Measurements from ENCODE around the gene ARHGAP15.
"Not testable (repeated sequence)": the region's sequence is repeated elsewhere in the genome, so short reads cannot be mapped to it uniquely, and the experiment has no call there.

The ARHGAP15 gene

GRCh38 chr2:143128681-143129580 lies at the start of gene ARHGAP15:
ARHGAP15 (plus strand) TSS chr2:143129419.
- peaks cover 5% of the 10 kb centered on the region for H3K36me3 Mint-ChIP-seq
- H3K27me3 Mint-ChIP-seq, result no peaks in the 10 kb centered on the region
- H3K4me3 Mint-ChIP-seq, result peak within 1 kb of the TSS; percentile 84
- H3K9me3 Mint-ChIP-seq, result peaks cover under 1% of the 10 kb centered on the region
- peaks cover 27% of the 10 kb centered on the region for H3K4me1 Mint-ChIP-seq
- H3K27ac Mint-ChIP-seq, result peak within 1 kb of the TSS; percentile 97
- ATAC-seq (ENCODE audit: low read depth) (peak; percentile 91), DNase-seq (ENCODE audit: low spot score in 2 of 2) (peak; percentile 58 to 63)

- no peak overlapping the region for H3K4me3 Mint-ChIP-seq
These were observed 47.6 kb upstream of the ARHGAP15 start for GRCh38 chr2:143081616-143082015.

GRCh38 chr2:143083636-143084035 lies 45.6 kb upstream of the ARHGAP15 start:
- no peak overlapping the region for H3K27ac Mint-ChIP-seq
- H3K9me3 Mint-ChIP-seq, result no peaks in the 10 kb centered on the region
- DNase-seq (ENCODE audit: low spot score in 2 of 2) (no peak), ATAC-seq (ENCODE audit: low read depth) (peak; percentile 64)
- H3K27me3 Mint-ChIP-seq, result no peaks in the 10 kb centered on the region
- H3K4me3 Mint-ChIP-seq, result no peak overlapping the region
- H3K4me1 Mint-ChIP-seq, result no peaks in the 10 kb centered on the region
- no peaks in the 10 kb centered on the region for H3K36me3 Mint-ChIP-seq

More at GRCh38 chr2:143081616-143082015, 47.6 kb upstream of the ARHGAP15 start:
- H3K9me3 Mint-ChIP-seq, result no peaks in the 10 kb centered on the region
- DNase-seq (ENCODE audit: low spot score in 2 of 2) (no peak), ATAC-seq (ENCODE audit: low read depth) (no peak)
- no peak overlapping the region for H3K27ac Mint-ChIP-seq
- no peaks in the 10 kb centered on the region for H3K36me3 Mint-ChIP-seq
- no peaks in the 10 kb centered on the region for H3K27me3 Mint-ChIP-seq
- H3K4me1 Mint-ChIP-seq, result no peaks in the 10 kb centered on the region

GRCh38 chr2:143084462-143084861 lies 44.8 kb upstream of the ARHGAP15 start:
- no peak for ATAC-seq (ENCODE audit: low read depth)
- no peaks in the 10 kb centered on the region for H3K36me3 Mint-ChIP-seq
- no peaks in the 10 kb centered on the region for H3K27me3 Mint-ChIP-seq

GRCh38 chr2:143085125-143085784 lies 44.0 kb upstream of the ARHGAP15 start:
- DNase-seq (ENCODE audit: low spot score in 2 of 2) (no peak), ATAC-seq (ENCODE audit: low read depth) (no peak)
- no peaks in the 10 kb centered on the region for H3K9me3 Mint-ChIP-seq
- H3K27ac Mint-ChIP-seq, result no peak overlapping the region
- H3K36me3 Mint-ChIP-seq, result no peaks in the 10 kb centered on the region
- no peaks in the 10 kb centered on the region for H3K4me1 Mint-ChIP-seq
- no peaks in the 10 kb centered on the region for H3K27me3 Mint-ChIP-seq
- no peak overlapping the region for H3K4me3 Mint-ChIP-seq

More at GRCh38 chr2:143084462-143084861, 44.8 kb upstream of the ARHGAP15 start:
- no peak for DNase-seq (ENCODE audit: low spot score in 2 of 2)
- Mint-ChIP-seq H3K4me1 (no peaks in the 10 kb centered on the region), H3K9me3 (no peaks in the 10 kb centered on the region), H3K4me3 (no peak overlapping the region), H3K27ac (no peak overlapping the region)

- no peak overlapping the region for H3K4me3 Mint-ChIP-seq
- H3K27me3 Mint-ChIP-seq, result no peaks in the 10 kb centered on the region
- ATAC-seq (ENCODE audit: low read depth) (no peak), DNase-seq (ENCODE audit: low spot score in 2 of 2) (no peak)
- no peaks in the 10 kb centered on the region for H3K4me1 Mint-ChIP-seq
- no peak overlapping the region for H3K27ac Mint-ChIP-seq
- H3K36me3 Mint-ChIP-seq, result no peaks in the 10 kb centered on the region
- H3K9me3 Mint-ChIP-seq, result no peaks in the 10 kb centered on the region
These were observed 42.2 kb upstream of the ARHGAP15 start for GRCh38 chr2:143087033-143087432.

- Mint-ChIP-seq H3K36me3 (no peaks in the 10 kb centered on the region), H3K4me1 (no peaks in the 10 kb centered on the region), H3K27ac (no peak overlapping the region), H3K27me3 (no peaks in the 10 kb centered on the region), H3K4me3 (no peak overlapping the region), H3K9me3 (no peaks in the 10 kb centered on the region)
- DNase-seq (ENCODE audit: low spot score in 2 of 2) (no peak), ATAC-seq (ENCODE audit: low read depth) (no peak)
These were observed 40.8 kb upstream of the ARHGAP15 start for GRCh38 chr2:143088388-143088787.

GRCh38 chr2:143089520-143089919 lies 39.7 kb upstream of the ARHGAP15 start:
- not testable (repeated sequence) for ATAC-seq (ENCODE audit: low read depth); H3K9me3 Mint-ChIP-seq; H3K36me3 Mint-ChIP-seq; H3K27ac Mint-ChIP-seq; DNase-seq (ENCODE audit: low spot score in 2 of 2); H3K4me1 Mint-ChIP-seq; H3K27me3 Mint-ChIP-seq; H3K4me3 Mint-ChIP-seq

- H3K9me3 Mint-ChIP-seq, result no peaks in the 10 kb centered on the region
- peak; percentile 91 for ATAC-seq (ENCODE audit: low read depth)
- H3K4me3 Mint-ChIP-seq, result no peak overlapping the region
These were observed 18.3 kb upstream of the ARHGAP15 start for GRCh38 chr2:143110758-143111428.

GRCh38 chr2:143117225-143117624 lies 12.0 kb upstream of the ARHGAP15 start:
- peaks cover 2% of the 10 kb centered on the region for H3K36me3 Mint-ChIP-seq
- H3K4me3 Mint-ChIP-seq, result no peak overlapping the region
- H3K4me1 Mint-ChIP-seq, result peaks cover 17% of the 10 kb centered on the region
- no peaks in the 10 kb centered on the region for H3K27me3 Mint-ChIP-seq
- no peak overlapping the region for H3K27ac Mint-ChIP-seq
- H3K9me3 Mint-ChIP-seq, result peaks cover 5% of the 10 kb centered on the region
- ATAC-seq (ENCODE audit: low read depth) (no peak), DNase-seq (ENCODE audit: low spot score in 2 of 2) (no peak)

More at GRCh38 chr2:143110758-143111428, 18.3 kb upstream of the ARHGAP15 start:
- DNase-seq (ENCODE audit: low spot score in 2 of 2), result peak; percentile 57 to 64
- peaks cover 9% of the 10 kb centered on the region for H3K4me1 Mint-ChIP-seq
- H3K36me3 Mint-ChIP-seq, result no peaks in the 10 kb centered on the region
- H3K27ac Mint-ChIP-seq, result peak overlapping the region; percentile 58
- no peaks in the 10 kb centered on the region for H3K27me3 Mint-ChIP-seq

- no peak overlapping the region for H3K27ac Mint-ChIP-seq
- ATAC-seq (ENCODE audit: low read depth), result peak; percentile 54
These were observed 8.1 kb upstream of the ARHGAP15 start for GRCh38 chr2:143121079-143121478.

GRCh38 chr2:143121957-143122356 lies 7.3 kb upstream of the ARHGAP15 start:
- peaks cover 25% of the 10 kb centered on the region for H3K4me1 Mint-ChIP-seq
- DNase-seq (ENCODE audit: low spot score in 2 of 2) (no peak), ATAC-seq (ENCODE audit: low read depth) (peak; percentile 59)
- no peaks in the 10 kb centered on the region for H3K27me3 Mint-ChIP-seq
- peaks cover 5% of the 10 kb centered on the region for H3K9me3 Mint-ChIP-seq
- no peak overlapping the region for H3K4me3 Mint-ChIP-seq
- peaks cover 2% of the 10 kb centered on the region for H3K36me3 Mint-ChIP-seq
- no peak overlapping the region for H3K27ac Mint-ChIP-seq

More at GRCh38 chr2:143121079-143121478, 8.1 kb upstream of the ARHGAP15 start:
- no peak for DNase-seq (ENCODE audit: low spot score in 2 of 2)
- Mint-ChIP-seq H3K4me3 (peak overlapping the region; percentile 46), H3K4me1 (peaks cover 25% of the 10 kb centered on the region), H3K9me3 (peaks cover 5% of the 10 kb centered on the region), H3K36me3 (peaks cover 2% of the 10 kb centered on the region), H3K27me3 (no peaks in the 10 kb centered on the region)

- no peak overlapping the region for H3K27ac Mint-ChIP-seq
- peaks cover 21% of the 10 kb centered on the region for H3K4me1 Mint-ChIP-seq
- H3K4me3 Mint-ChIP-seq, result no peak overlapping the region
- no peaks in the 10 kb centered on the region for H3K27me3 Mint-ChIP-seq
- DNase-seq (ENCODE audit: low spot score in 2 of 2) (no peak), ATAC-seq (ENCODE audit: low read depth) (no peak)
- H3K9me3 Mint-ChIP-seq, result peaks cover 3% of the 10 kb centered on the region
- H3K36me3 Mint-ChIP-seq, result no peaks in the 10 kb centered on the region
These were observed 5.3 kb upstream of the ARHGAP15 start for GRCh38 chr2:143123911-143124310.

- Mint-ChIP-seq H3K27me3 (no peaks in the 10 kb centered on the region), H3K36me3 (no peaks in the 10 kb centered on the region), H3K4me3 (no peak overlapping the region), H3K27ac (no peak overlapping the region), H3K9me3 (peaks cover 3% of the 10 kb centered on the region), H3K4me1 (peaks cover 20% of the 10 kb centered on the region)
- DNase-seq (ENCODE audit: low spot score in 2 of 2), result no peak
- ATAC-seq (ENCODE audit: low read depth), result no peak
These were observed 4.8 kb upstream of the ARHGAP15 start for GRCh38 chr2:143124445-143124844.
